Measurements from ENCODE around the gene PCDH1.

GRCh38 chr5:141824717-141825116, 53.5 kb downstream of the PCDH1 start:
- TF ChIP-seq YY1 (IDR thresholded peaks at IDR 0.05; ENCODE audit: insufficient read depth, insufficient read length) (no peak), ZNF274 (IDR thresholded peaks at IDR 0.05; ENCODE audit: low read depth, low read length) (no peak)

Data from NT2/D1 (cell line).